Progenitor cell of endocrine pancreas (in vitro differentiated cells): ENCODE data around the gene ADAMTS14. TPM values are rescaled to one million over a fixed set of nuclear protein-coding genes. Genes with fewer than 3 reads are reported as not detected.

Source experiments
- DNase-seq: peaks from one replicate; pipeline ENCODE4 v3.0.0; 2021; ENCODE audit warnings: low spot score; ENCODE audit not compliant: unreplicated experiment
- H3K27ac Mint-ChIP-seq: 2 replicates; pipeline ENCODE4 v1.8.0; 2021; ENCODE audit warnings: mild to moderate bottlenecking, moderate library complexity, mixed read lengths
- H3K27me3 Mint-ChIP-seq: 2 replicates; pipeline ENCODE4 v1.8.0; 2021; ENCODE audit warnings: mixed read lengths
- H3K36me3 Mint-ChIP-seq: 2 replicates; pipeline ENCODE4 v1.8.0; 2022; ENCODE audit warnings: mixed read lengths; ENCODE audit not compliant: insufficient read depth
- H3K4me1 Mint-ChIP-seq: 2 replicates; pipeline ENCODE4 v1.8.0; 2021; ENCODE audit warnings: low read depth, mixed read lengths
- H3K4me3 Mint-ChIP-seq: 2 replicates; pipeline ENCODE4 v1.8.0; 2021; ENCODE audit warnings: low read depth, mild to moderate bottlenecking, moderate library complexity, mixed read lengths
- H3K9me3 Mint-ChIP-seq: 2 replicates; pipeline ENCODE4 v1.8.0; 2021; ENCODE audit warnings: low read depth, mixed read lengths
- long read RNA-seq: library from polyadenylated mRNA; unstranded; transcript quantifications from one replicate; pipeline ENCODE4 v2.0.0, GENCODE V29; 2020
- total RNA-seq: library from RNA; stranded (reverse); gene quantifications from 2 replicates; pipeline ENCODE4 v1.2.1, GENCODE V29; 2021
- TF ChIP-seq, protein P1 (sequence below): fragments of 200-600 bp; sonication (generic); IDR thresholded peaks from one replicate; pipeline ENCODE4 v1.5.0; 2021; ENCODE audit warnings: antibody characterized with exemption, mild to moderate bottlenecking; ENCODE audit not compliant: unreplicated experiment

ADAMTS14 gene, protein sequence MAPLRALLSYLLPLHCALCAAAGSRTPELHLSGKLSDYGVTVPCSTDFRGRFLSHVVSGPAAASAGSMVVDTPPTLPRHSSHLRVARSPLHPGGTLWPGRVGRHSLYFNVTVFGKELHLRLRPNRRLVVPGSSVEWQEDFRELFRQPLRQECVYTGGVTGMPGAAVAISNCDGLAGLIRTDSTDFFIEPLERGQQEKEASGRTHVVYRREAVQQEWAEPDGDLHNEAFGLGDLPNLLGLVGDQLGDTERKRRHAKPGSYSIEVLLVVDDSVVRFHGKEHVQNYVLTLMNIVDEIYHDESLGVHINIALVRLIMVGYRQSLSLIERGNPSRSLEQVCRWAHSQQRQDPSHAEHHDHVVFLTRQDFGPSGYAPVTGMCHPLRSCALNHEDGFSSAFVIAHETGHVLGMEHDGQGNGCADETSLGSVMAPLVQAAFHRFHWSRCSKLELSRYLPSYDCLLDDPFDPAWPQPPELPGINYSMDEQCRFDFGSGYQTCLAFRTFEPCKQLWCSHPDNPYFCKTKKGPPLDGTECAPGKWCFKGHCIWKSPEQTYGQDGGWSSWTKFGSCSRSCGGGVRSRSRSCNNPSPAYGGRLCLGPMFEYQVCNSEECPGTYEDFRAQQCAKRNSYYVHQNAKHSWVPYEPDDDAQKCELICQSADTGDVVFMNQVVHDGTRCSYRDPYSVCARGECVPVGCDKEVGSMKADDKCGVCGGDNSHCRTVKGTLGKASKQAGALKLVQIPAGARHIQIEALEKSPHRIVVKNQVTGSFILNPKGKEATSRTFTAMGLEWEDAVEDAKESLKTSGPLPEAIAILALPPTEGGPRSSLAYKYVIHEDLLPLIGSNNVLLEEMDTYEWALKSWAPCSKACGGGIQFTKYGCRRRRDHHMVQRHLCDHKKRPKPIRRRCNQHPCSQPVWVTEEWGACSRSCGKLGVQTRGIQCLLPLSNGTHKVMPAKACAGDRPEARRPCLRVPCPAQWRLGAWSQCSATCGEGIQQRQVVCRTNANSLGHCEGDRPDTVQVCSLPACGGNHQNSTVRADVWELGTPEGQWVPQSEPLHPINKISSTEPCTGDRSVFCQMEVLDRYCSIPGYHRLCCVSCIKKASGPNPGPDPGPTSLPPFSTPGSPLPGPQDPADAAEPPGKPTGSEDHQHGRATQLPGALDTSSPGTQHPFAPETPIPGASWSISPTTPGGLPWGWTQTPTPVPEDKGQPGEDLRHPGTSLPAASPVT
- 0.05 TPM in 1 of 2 replicates, not detected in the other for total RNA-seq
- long read RNA-seq, result 0 reads

DNA sequence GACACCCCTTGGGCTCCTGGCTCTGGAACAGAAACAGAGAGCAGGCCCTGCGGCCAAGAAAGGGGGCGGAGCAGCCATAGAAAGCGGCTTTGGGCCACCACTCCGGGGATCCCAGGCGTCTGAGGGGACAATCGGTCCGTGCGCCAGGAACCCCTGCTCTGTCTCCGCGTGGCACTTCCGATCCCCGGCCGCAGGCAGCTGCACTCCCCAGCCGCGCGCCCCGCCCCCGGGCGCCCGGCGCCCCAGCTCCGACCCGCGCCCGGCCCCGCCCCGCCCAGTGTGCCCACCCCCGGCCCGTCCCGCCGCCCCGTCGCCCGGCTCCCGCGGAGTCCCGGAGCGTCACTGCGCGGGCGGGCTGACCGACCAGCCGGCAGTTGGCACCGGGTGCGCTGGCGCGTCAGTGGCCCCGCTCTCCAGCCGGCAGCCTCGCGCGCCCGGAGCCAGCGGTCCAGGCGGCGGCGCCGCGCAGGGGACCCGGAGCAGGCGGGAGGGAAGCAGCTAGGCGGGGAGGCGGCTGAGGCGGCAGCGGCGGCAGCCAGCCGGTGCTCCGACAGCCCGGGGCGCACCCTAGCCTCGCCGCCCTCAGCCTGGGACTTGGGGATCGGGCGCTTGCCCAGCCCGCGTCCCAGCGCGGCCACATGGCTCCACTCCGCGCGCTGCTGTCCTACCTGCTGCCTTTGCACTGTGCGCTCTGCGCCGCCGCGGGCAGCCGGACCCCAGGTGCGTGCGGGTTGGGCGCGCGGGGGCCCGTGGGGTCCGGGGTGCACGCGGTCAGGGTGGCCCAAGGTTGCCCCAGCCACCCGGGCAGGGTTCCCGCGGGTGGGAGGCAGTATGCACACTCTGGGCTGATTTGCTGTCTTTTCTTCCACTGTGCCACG is at the start of gene ADAMTS14:
TSS of gene ADAMTS14 (plus strand) at position 342 of the 878 bp plus-strand sequence. CDS start at position 639, 297 bp downstream.
- Mint-ChIP-seq H3K27ac (peak within 1 kb of the TSS; percentile 45), H3K36me3 (no peaks in the 10 kb centered on the region), H3K4me1 (peaks cover 5% of the 10 kb centered on the region), H3K4me3 (peak within 1 kb of the TSS; percentile 64), H3K27me3 (peaks cover 67% of the 10 kb centered on the region), H3K9me3 (peaks cover 7% of the 10 kb centered on the region)
- DNase-seq, result peak; percentile 44
- TF ChIP-seq, protein P1, sequence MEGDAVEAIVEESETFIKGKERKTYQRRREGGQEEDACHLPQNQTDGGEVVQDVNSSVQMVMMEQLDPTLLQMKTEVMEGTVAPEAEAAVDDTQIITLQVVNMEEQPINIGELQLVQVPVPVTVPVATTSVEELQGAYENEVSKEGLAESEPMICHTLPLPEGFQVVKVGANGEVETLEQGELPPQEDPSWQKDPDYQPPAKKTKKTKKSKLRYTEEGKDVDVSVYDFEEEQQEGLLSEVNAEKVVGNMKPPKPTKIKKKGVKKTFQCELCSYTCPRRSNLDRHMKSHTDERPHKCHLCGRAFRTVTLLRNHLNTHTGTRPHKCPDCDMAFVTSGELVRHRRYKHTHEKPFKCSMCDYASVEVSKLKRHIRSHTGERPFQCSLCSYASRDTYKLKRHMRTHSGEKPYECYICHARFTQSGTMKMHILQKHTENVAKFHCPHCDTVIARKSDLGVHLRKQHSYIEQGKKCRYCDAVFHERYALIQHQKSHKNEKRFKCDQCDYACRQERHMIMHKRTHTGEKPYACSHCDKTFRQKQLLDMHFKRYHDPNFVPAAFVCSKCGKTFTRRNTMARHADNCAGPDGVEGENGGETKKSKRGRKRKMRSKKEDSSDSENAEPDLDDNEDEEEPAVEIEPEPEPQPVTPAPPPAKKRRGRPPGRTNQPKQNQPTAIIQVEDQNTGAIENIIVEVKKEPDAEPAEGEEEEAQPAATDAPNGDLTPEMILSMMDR, result no peak

DNA sequence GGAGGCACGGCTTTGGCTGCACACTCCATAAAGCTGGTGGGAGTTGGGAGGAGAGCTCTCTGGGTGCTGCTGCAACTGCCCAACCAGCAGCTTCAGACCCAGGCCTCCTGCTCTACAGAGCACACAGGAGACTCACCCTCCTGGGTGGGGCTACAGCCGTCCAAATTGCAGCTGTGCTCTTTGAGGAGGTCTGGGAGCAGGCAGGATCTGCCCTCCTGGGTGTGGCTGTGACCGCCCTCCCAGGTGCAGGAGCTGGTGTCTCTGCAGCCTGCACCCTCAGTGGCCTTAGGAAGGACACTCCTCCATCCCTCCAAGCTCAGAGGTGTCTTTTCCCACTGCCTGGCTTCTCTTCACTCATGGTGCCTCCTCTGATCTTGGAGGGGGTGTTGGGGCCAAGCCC is 49.8 kb upstream of the ADAMTS14 start:
- Mint-ChIP-seq H3K27me3 (peaks cover 13% of the 10 kb centered on the region), H3K36me3 (no peaks in the 10 kb centered on the region), H3K27ac (no peak overlapping the region), H3K4me3 (no peak overlapping the region), H3K4me1 (no peaks in the 10 kb centered on the region), H3K9me3 (peaks cover 21% of the 10 kb centered on the region)
- TF ChIP-seq, protein P1, result no peak
- DNase-seq, result no peak

DNA sequence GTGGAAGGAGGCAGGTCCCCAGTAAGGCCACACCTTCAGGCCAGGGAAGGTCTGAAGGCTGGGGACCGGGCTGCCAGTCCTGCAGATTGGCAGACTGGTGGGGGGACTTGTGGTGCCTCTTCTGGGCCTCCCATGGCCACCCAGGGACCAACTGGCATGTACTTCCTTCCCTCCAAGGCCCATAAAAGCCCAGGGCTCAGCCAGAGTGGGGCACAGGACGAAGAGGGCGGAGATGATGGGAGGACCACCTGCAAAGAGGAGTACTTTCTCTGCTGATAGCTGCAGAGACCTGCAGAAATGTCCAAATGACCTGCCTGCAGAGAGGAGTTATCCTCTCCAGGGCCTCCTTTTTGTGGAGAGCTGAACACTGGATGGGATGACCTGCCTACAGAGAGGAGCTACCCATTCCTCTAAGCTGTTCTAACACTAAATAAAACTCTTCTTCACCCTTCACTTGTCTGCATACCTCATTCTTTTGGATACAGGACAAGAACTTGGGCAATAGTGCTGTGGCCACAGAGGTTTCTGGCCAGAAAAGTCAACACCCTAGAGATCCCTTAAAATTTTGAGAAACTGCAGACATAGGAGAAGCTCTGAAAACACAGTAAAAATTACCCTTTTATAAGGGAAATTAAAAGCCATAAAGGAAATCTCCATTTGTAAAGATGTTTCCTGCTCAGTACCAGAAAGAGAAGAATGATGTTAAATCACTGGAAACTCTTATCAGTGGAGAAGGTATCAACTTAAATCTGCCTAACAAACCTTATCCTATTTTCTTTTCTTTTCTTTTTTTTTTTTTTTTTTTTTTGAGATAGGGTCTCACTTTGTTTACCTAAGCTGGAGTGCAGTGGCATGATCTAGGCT is 49.1 kb upstream of the ADAMTS14 start:
- Mint-ChIP-seq H3K36me3 (peaks cover 2% of the 10 kb centered on the region), H3K27ac (no peak overlapping the region), H3K4me3 (no peak overlapping the region), H3K9me3 (peaks cover 24% of the 10 kb centered on the region), H3K4me1 (no peaks in the 10 kb centered on the region), H3K27me3 (peaks cover 13% of the 10 kb centered on the region)
- DNase-seq, result no peak
- TF ChIP-seq, protein P1, result no peak

DNA sequence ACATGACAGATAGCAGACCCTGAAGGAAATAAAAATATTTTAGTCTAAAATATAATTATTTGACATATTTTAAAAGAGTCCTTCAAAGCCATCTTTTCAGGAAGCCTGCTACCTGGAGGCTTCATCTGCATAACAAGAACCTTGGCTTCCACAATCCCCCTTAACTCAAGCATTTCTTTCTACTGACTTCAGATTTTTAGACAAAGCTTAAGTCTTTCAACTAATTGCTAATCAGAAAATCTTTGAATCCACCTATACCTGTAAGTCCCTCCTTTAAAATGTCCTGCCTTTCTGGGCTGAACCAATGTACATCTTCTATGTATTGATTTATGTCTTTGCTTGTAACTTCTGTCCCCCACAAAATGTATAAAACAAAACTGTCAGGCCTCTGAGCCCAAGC is 46.2 kb upstream of the ADAMTS14 start:
- Mint-ChIP-seq H3K4me1 (no peaks in the 10 kb centered on the region), H3K27ac (no peak overlapping the region), H3K27me3 (peaks cover 13% of the 10 kb centered on the region), H3K36me3 (peaks cover 2% of the 10 kb centered on the region), H3K4me3 (no peak overlapping the region), H3K9me3 (peaks cover 7% of the 10 kb centered on the region)
- TF ChIP-seq, protein P1, result no peak
- DNase-seq, result no peak
